CD1c-positive myeloid dendritic cell (primary cell): Measurements from ENCODE around the gene TERB1.

Experiments used
- DNase-seq: peaks from one replicate; pipeline ENCODE4 v3.0.0-alpha.2; 2016; ENCODE audit errors: extremely low spot score

Gene TERB1

GRCh38 chr16:66705790-66706505 is 95.4 kb downstream of the TERB1 start:
- no peak for DNase-seq
